HG03575 (cell line): Measurements from ENCODE around the gene TICRR.

Experiments
- ATAC-seq: cut with Tn5 transposase; IDR thresholded peaks from one replicate; pipeline ENCODE4 v1.9.1; 2021; ENCODE audit not compliant: unreplicated experiment, insufficient number of reproducible peaks, low FRiP score; ENCODE audit errors: extremely low read depth

Gene TICRR

DNA sequence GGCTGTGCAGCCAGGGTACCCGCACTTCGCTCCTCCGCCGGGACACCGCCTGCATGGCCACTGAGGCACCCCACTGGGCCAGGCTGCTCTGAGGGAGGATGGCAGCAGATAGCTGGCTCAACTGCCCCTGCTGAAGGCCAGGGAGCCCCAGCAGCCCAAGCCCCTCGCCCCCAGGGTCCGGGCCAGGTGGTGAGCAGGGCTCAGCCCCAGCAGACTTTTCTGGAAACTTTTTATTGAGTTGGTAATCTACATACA lies 92.4 kb downstream of the TICRR start:
- ATAC-seq, result no peak

DNA sequence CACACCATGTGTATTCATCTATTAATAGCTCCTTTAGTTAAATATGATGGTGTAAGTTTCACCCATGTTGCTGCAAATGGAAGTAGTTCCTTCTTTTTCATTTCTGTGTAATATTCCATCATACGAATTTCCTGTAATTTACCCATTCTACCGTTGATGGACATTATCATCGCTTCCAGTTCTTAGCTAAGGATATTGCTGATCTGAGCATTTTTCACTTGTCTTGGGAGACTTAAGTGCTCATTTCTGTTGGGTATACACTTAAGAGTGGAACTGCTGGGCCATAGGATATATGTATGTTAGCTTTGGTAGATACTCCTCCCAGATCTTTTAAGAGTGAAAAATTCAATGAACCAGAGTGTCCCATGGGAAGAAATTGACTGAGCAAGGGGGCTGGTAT lies 92.9 kb downstream of the TICRR start:
- ATAC-seq, result no peak

DNA sequence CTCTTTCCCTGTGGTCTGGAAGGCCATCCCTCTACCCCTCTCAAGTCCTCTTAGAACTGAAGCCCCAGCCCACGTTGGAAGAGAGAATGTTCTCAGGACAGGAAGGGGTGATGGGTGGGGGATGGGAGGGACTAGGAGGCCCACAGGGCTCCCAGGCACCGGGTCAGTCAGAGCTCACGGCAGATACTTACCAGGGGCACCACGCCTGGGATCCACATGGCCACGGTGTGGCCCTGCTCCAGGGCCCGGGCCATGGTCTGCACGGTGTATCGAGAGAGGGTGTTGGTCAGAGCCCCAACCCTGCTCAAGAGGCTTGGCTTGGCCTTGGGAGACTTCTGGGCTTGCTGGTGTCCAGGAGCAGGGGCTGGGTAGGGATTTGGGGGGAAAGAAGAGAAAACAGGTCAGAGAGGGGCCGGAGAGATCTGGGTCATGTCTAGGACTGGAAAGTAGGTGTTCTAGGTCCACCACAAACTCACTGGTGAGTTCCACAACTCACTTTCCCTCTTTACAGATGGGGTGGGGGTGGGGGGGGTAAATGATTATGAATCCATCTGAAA lies 94.1 kb downstream of the TICRR start:
- ATAC-seq, result no peak

DNA sequence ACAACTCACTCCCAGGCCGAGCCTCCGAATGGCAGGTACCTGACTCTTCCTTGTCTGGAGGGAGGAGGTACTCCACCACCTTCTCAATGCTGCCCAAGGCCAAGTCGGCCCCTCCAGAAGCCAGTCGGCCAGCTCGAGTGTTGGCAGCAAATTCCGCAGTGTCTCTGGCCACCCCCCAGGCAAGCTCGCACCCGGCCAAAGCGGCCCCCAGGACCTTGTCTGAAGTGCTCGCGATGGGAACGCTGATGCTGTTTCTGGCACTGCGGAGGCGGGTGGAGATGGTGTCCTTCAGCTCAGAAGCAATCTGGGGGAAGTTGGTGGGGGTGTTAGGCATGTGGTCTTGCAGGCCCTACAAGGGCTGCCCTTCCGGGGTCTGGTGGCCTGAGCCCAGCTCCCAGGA lies 94.7 kb downstream of the TICRR start:
- ATAC-seq, result no peak

DNA sequence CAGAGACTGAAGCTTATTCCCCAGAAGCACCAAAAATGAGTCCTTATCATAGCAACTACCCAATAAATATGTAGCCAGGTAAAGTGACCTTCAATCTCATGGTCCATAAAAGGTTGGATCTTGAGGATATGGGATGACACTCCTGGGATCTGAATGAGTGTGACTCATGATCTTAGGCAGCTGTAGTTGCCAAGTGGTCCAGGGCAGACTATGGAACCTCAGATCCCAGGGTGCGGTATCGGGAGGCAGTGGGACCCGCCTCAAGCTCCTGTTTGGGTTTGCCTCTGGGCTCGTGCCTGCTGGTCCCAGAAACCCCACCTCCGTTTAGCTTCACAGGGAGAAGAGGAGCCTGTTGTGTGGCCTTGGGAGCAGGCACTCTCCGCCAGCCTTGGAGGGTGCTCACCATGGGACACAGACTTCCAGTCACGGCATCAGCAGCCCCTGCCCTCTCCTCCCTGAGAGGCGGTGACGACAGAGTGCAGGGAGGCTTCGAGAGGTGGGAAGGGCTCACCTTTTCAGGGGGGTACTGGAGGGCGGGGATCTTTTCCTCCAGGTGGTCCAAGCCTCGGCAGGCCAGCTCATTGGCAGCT lies 95.8 kb downstream of the TICRR start:
- ATAC-seq, result no peak

DNA sequence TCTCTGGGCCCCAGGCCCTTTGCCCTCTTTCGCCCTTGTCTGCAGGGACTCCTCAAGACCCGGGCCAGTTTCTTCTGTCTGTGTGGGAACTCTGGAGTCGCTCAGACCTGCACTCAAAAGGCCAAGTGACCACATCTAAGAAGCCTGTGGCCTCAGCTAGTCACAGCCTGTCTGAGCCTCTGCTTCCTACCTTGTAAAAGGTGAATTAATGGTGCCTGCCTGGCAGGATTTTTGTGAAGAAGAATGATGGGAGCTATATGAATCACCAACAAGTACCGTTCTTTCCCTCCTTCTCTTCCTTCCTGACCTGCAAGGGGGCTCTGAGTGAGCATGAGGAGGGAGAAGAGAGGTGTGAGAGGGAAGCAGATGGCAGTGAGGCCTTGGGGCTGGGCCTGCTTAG lies 96.4 kb downstream of the TICRR start:
- ATAC-seq, result no peak

DNA sequence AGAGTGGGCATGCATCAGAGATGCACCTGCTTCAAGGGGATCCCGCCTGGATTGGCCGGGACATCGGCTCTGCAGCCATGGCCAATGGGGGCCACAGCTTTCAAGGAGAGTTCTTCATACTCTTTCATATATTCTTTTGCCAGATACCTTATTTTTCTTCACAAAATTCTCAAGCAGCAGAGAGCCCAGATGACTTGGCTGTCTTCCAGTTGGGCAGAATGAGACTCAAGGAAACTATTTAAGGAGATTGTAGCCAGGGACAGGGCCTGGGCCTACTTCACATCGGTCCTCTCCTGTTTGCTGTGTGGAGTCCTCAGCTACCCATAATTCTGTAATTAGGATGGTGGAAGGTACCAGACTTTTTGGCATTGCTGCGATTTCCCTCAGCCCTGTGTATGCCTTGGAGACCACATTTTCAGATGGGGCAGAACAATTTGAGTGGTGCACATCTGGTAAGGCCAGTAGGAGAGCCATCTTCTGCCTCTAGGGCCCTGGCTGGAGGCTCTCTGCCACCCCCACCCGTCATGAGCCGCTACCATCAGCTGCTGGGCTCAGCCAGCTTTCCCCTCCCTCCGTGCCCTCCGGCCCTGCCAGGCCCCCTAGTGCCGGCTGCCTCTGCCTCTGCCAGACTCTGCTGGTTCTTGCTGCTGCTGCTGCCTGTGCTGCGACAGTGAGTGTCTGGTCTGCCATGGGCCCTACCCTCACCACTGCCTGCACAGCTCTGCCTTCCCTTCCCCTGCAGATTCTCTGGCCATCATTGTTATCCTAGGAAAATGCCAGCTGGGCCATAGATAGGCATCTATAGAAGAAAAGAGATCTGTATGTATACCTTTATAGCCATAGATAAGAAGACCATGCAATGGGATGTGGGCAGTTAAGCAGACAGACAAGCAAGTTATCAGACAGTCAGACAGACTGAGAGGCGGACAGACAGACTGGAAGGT lies 97.2 kb downstream of the TICRR start:
- no peak for ATAC-seq

DNA sequence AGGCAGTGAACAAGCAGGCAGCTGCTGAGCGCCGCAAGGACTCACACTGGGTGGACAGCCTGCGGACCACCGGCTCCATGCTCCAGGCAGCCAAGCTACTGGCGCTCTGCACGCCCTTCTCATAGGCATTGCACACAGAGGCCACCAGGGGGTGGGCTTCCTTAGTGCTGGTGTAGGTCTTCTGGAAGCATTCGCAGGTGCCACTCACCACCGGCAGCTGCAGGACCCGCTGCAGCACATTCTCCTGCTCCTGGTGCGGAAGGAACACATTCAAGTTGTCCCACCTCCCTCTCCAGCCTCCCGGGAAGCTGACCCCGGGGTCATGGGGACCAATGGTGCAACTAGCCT lies 97.9 kb downstream of the TICRR start:
- ATAC-seq, result no peak

DNA sequence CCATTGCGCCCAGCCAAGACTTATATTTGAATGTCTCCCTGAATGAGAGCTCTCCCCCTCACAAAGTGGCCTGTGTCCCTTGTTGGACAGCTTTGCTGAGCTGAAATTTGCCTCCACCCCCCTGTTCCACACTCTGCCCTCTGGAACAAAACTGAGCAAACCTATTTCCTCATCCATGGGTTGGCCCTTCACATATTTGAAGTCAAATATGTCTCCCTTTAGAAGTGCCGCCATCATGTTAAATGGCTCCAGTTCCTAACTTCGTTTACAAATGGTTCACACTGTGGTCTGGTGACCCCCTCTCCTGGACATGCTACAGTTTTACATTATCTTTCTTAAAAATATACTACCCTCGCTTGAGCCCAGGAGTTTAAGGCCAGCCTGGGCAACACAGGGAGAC lies 99.3 kb downstream of the TICRR start:
- no peak for ATAC-seq

DNA sequence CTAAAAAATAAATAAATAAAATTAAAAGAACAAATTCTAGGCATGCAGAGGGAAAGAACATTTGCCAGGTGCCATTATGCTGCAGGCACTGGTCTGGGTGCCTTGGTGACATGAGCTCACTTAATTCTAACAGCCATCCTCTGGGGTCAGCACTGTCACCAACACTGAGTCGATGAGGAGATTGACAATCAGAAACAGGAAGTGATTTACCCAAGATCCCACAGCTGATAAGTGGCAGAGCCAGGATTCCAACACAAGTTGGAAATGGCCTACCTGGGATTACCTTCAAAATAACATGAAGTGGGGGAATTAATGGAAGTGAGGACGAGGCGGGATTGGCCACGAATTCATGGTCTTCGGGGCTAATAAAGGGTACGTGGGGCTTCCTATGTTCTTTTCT lies 100.3 kb downstream of the TICRR start:
- ATAC-seq, result no peak

DNA sequence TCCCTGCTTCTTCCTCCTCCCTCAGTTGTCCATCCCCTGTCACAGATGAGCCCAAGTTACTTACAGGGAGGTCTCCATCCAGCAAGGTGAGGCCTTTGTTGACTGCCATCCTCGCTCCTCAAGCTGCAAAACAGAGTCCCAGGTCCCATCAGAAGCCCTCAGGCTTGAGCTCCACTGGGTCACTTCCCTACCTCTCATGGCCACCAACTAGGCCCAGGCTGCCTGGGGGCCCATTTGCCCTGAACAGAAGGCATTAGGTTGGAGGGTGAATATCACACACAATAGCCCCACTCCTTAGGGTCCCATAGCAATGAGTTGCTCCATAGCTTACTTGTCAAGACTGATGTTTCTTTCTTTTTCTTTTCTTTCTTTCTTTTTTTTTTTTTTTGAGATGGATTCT lies 102.1 kb downstream of the TICRR start:
- ATAC-seq, result no peak
